ENCODE results near the gene SMIM10L2A.
A peak's percentile ranks its signal among the peaks of the same experiment; 100 is the strongest.

The SMIM10L2A gene

GRCh38 chrX:135423173-135423864, 1.6 kb downstream of the SMIM10L2A start:
- peak; percentile 42 for DNase-seq (ENCODE audit: low spot score)

- no peak for DNase-seq (ENCODE audit: low spot score)
Measured at GRCh38 chrX:135424469-135424868, 2.7 kb downstream of the SMIM10L2A start.

DNA sequence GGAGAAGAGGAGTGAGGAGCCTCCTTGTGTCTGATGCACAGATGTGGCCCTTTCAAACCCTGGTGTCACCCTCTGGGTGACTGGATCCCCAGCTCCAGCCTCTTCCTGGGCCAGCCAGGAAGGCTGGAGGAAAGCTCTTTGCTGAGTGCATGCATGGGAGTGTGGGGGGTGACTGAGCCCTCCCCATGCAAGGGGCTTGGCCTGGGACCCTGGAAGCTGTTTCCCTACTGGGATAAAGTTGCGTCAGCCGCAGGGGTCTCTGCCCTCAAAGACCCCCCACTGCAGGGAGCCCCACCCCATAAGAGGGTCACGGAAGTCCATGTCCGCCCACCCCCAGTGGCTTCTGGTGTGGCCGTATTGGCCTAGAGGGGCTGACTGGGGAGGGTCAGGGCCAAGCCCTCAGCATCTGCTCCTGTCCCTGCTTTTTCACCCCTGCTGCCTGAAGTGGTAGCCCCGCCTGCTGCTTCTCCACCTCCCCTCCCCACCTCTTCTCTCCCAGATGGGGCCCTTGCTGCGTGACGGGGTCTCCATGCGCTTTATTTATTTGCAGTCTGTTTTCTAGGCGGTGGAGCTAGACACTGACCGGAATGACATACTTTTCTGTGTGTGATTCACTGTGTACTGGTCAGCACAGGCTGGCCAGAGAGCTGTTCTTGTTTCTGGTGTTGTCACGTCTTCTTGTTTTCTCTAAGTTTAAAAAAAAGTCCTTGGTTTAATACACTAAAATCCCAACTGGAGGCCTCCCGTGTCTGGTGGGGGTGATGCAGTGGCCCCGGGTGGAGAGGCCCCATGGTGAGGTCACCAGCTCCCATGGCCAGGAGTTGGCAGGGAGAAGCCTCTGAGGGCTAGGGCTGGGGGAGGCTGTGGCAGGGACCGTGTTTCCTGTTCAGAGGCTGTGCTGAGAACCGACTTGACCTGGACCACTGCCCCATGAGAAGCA, 3.6 kb downstream of the SMIM10L2A start:
- DNase-seq (ENCODE audit: low spot score) = no peak

DNA sequence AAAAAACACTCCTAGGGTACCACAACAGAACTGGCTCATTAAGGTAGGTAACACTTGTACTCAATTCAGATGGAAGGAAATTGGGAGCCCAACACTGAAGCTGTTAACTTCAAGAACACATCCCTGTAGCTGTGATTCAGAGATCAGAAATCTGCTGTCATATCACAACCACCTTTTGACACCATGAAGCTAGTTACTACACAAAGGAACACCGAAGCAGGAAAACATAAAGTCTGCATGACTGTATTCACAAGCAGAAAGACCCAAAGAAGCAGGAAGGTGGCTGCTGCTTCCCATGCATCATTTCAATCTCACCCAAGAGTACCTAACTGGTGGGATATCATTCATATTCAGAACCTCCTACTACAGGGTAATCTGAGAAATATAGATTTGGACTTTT, 7.7 kb downstream of the SMIM10L2A start:
- no peak for DNase-seq (ENCODE audit: low spot score)

GRCh38 chrX:135431886-135432285, 10.1 kb downstream of the SMIM10L2A start:
- DNase-seq (ENCODE audit: low spot score) = no peak

DNA sequence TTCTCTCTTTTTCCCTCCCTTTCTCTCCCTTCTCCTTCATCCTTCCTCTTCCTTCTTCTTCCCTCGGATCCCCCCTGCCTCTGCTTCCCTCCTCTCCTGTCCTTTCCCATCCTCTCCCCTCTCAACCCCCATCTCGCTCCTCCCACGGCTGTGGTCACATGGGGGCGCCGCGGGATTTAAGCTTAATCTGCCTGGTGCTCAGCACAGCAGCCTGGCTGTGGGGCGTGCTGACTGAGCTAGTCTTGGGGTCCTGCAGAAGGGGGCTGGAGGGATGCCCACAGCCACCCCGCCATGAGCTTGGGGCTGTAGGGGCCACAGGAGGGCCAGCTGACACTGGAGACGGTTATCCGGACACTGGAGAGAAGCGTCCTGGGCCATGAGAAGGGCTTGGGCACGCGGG, 10.7 kb downstream of the SMIM10L2A start:
- DNase-seq (ENCODE audit: low spot score) = no peak

- DNase-seq (ENCODE audit: low spot score) = no peak
Measured at GRCh38 chrX:135432881-135433521, 11.3 kb downstream of the SMIM10L2A start.

- no peak for DNase-seq (ENCODE audit: low spot score)
Measured at GRCh38 chrX:135433531-135434257, 11.9 kb downstream of the SMIM10L2A start.

DNA sequence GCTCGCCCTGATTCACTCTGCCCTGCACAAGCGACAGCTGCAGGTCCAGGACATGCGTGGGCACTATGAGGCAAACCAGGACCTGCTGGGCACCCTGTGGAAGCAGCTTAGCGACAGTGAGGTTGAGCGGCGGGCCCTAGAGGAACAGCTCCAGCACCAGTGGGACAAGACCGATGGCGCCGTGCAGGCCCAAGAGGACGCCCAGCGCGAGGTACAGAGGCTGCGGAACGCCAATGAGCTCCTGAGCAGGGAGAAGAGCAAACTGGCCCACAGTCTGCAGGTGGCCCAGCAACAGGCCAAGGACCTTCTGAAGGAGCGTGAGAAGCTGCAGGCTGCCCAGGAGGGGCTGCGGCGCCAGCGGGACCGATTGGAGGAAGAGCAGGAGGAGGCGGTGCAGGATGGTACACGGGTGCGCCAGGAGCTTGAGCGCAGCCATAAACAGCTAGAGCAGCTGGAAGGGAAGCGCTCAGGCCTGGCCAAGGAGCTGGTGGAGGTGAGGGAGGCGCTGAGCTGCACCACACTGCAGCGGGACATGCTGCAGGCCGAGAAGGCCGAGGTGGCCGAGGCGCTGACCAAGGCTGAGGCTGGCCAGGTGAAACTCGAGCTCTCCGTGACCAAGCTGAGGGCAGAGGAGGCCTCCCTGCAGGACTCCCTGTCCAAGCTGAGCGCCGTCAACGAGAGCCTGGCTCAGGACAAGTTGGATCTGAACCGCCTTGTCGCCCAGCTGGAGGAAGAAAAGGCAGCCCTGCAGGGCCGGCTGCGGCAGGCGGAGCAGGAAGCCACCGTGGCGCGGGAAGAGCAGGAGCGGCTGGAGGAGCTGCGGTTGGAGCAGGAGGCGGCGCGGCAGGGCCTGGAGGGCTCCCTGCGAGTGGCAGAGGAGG, 12.8 kb downstream of the SMIM10L2A start:
- DNase-seq (ENCODE audit: low spot score) = no peak

- peak; percentile 38 for DNase-seq (ENCODE audit: low spot score)
Measured at GRCh38 chrX:135435139-135435922, 13.6 kb downstream of the SMIM10L2A start.

- DNase-seq (ENCODE audit: low spot score) = no peak
Measured at GRCh38 chrX:135435933-135436332, 14.2 kb downstream of the SMIM10L2A start.

- DNase-seq (ENCODE audit: low spot score) = no peak
Measured at GRCh38 chrX:135436456-135436855, 14.7 kb downstream of the SMIM10L2A start.

DNA sequence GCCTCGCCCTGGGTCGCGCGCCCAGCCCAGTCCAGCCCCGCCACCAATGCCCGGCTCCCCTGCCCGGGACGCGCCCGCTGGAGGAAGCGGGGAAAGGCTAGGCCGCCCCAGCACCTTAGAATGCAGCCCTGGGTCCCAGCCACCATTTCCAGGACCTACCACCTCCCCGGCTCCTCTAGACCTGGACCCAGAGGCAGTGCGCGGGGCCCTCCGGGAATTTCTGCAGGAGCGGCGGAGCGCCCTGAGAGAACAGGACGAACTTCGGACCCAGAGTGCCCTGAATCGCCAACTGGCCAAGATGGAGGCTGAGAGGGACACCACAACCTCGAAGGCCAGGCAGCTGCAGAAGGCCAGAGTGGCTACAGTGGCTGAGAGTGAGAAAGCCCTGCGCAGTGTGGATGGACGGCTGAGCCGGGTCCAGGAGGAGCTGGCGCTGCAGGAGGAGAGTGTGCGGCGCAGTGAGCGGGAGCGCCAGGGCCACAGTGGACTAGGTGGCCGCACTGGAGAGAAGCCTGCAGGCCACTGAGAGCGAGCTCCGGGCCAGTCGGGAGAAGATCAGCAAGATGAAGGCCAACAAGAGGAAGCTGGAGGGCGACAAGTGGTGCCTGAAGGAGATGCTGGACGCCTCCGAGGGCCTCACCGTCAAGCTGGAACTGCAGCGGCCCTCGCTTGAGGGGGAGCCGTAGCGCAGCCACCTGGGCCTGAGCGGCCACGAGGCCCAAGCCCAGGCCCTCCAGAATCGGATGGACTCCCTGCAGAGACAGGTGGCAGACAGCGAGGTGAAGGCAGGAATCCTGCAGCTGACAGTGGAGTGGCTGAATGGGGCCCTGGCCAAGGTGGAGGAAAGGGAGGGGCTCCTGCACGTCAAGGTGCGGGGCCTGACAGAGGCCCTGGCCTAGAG, 15.5 kb downstream of the SMIM10L2A start:
- no peak for DNase-seq (ENCODE audit: low spot score)

DNA sequence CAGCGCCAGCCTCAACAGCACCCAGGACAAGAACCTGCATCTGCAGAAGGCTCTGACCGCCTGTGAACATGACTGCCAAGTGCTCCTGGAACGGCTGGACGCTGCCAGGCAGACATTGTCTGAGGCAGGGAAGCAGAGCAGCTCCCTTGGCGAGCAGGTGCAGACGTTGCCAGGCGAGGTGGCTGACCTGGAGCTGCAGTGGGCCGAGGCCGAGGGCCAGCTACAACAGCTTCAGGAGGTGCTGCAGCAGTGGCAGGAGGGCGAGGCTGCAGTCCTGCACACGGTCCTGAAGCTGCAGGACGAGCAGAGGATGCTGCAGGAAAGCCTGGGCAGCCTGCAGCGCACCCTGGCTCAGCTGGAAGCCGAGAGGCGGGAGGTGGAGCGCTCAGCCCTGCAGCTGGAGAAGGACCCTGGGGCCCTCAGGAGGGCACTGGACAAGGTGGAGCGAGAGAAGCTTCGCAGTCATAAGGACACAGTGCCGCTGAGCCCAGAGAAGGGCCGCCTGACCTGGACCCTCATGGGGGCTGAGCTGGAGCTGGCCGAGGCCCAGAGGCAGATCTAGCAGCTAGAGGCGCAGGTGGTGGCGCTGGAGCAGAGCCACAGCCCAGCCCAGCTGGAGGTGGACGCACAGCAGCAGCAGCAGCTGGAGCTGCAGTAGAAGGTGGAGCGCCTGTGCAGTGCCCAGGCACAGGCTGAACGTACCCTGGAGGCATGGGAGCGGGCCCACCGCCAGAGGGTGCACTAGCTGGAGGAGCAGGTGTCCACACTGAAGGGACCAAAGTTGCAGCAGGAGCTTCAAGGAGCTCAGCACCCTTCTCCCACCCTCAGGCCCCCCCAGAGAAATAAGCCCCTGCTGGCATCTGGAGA, 16.4 kb downstream of the SMIM10L2A start:
- peak; percentile 41 for DNase-seq (ENCODE audit: low spot score)

GRCh38 chrX:135438734-135439043, 16.9 kb downstream of the SMIM10L2A start:
- DNase-seq (ENCODE audit: low spot score) = no peak

GRCh38 chrX:135449637-135450550, 28.1 kb downstream of the SMIM10L2A start:
- no peak for DNase-seq (ENCODE audit: low spot score)

DNA sequence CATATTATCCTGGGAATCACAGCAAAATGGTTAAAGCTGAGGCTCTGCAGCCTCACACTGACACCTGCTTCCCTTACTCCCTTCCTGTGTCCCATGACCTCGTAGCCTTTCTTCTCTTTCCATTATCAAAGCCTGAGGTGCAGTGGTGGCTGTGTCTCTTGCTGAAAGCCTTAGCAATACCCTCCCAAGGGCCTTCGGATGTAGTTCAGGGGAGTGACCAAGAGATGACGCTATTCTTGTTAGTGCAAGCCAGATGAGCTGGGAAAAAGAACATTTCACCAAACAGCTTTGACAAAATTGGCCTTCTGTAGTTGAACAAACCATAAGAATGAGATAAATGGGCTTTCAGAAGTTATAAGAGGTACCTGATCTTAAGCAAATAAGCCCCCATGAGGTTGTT, 31.6 kb downstream of the SMIM10L2A start:
- DNase-seq (ENCODE audit: low spot score) = no peak

All from ecto neural progenitor cell (in vitro differentiated cells).